ENCODE measurements around the gene C1GALT1. TPM values are rescaled to one million over a fixed set of nuclear protein-coding genes. Genes with fewer than 3 reads are reported as not detected.

The C1GALT1 gene
- total and polyA plus RNA-seq, 9 of the 15 experiments (the other 6 are each of a cell fraction or from before 2014, with no cell fraction given), result 5.0 to 33.2 (median 24.1) TPM

- H3K9me3 ChIP-seq (replicated peaks; ENCODE audit: control insufficient read depth, insufficient read depth, low read depth, low read length), result no peaks in the 10 kb centered on the region
- in situ Hi-C loops (cut with MboI), result no loop called here
- H3K9ac ChIP-seq (ENCODE audit: insufficient read depth in 1 of 2, low read depth in 2 of 2, low read length in 2 of 2), result no peak overlapping the region
- H2AFZ ChIP-seq (ENCODE audit: low read depth, low read length), result no peak overlapping the region
- 0% methylated on average over 1 of the region's 1 CpG for WGBS (ENCODE audit: insufficient coverage, low coverage, missing lambda C conversion rate)
- ATAC-seq, result no peak
- H3K79me2 ChIP-seq (ENCODE audit: control insufficient read depth, insufficient read depth, low read length), result no peaks in the 10 kb centered on the region
- 0 out of 5 replicates have a peak, but pooled peaks cover 0 to 6% of the 10 kb centered on the region in 2 experiments for H3K27me3 ChIP-seq (ENCODE audit: control insufficient read depth in 2 of 2, insufficient read depth in 2 of 2, low read length in 2 of 2)
- DNase-seq (ENCODE audit: extremely low read depth in 1 of 4, low spot score in 3 of 4), result no peak
- H3K9me1 ChIP-seq (ENCODE audit: control insufficient read depth, insufficient read depth, low read length), result no peaks in the 10 kb centered on the region
- H3K36me3 ChIP-seq (ENCODE audit: control insufficient read depth, insufficient read depth, low read length), result no peaks in the 10 kb centered on the region
- H3K4me3 ChIP-seq, result no peak overlapping the region
- no peak overlapping the region for H3K4me2 ChIP-seq (ENCODE audit: insufficient read depth, low read length)
- CTCF ChIA-PET (ENCODE audit: low intra/inter-chr PET ratio), result no interaction called here
- BruUV-seq (replicated peaks), result no TSS peak
- POLR2A ChIA-PET, result interaction anchor here (0.6 to 1.2 kb wide), 2 partner anchors 9 to 17 kb away, joined by 3 read pairs; no protein-coding TSS in a partner anchor
- H4K20me1 ChIP-seq (replicated peaks; ENCODE audit: control insufficient read depth, insufficient read depth, low read length), result no peaks in the 10 kb centered on the region
- H3K27ac ChIP-seq (ENCODE audit: extremely low read depth, low read depth, low read length), result no peak overlapping the region
- no peak for TF ChIP-seq U2AF1 (optimal IDR thresholded peaks at IDR 0.05; ENCODE audit: low read depth, low read length)
- peak in 1 of 2 experiments; percentile 32; a peak in 1 of 4 replicates for TF ChIP-seq TRIM24 (IDR thresholded peaks at IDR 0.05)
- TF ChIP-seq CBX8 (IDR thresholded peaks at IDR 0.05; ENCODE audit: borderline replicate concordance, extremely low read depth, low read depth, low read length, poor library complexity, severe bottlenecking), result no peak
- TF ChIP-seq RERE (CRISPR knock-in tag; IDR thresholded peaks at IDR 0.05; ENCODE audit: borderline replicate concordance), result no peak
- TF ChIP-seq CEBPG (CRISPR knock-in tag; IDR thresholded peaks at IDR 0.05), result no peak
- TF ChIP-seq CEBPG (tag; conservative IDR thresholded peaks at IDR 0.05 in 1 of 2, IDR thresholded peaks at IDR 0.05 in 1 of 2), result peak in 1 of 2 experiments; percentile 45; a peak in 1 of 4 replicates
- no peak for TF ChIP-seq POLR2H (tag; IDR thresholded peaks at IDR 0.05; ENCODE audit: low read depth)
- no peak for TF ChIP-seq NCOR1 (IDR thresholded peaks at IDR 0.05)
- intact Hi-C loops (cut with micrococcal nuclease), result no loop called here
- H3K4me1 ChIP-seq (replicated peaks in 1 of 2; ENCODE audit: control insufficient read depth in 2 of 2, insufficient read depth in 2 of 2, low read length in 2 of 2), result no peaks in the 10 kb centered on the region
- no peak for FAIRE-seq
Measured at GRCh38 chr7:7272294-7272693, 90.0 kb downstream of the C1GALT1 start.

All from K562 (cell line).